ENCODE measurements around the gene COL2A1. TPM values are rescaled to one million over a fixed set of nuclear protein-coding genes. Genes with fewer than 3 reads are reported as not detected.

The COL2A1 gene
- total RNA-seq, 3 donors from 2014 or later (not counting 1 experiment from before 2014, with no cell fraction given): not detected

- Mint-ChIP-seq H3K4me3 (no peak overlapping the region), H3K36me3 (no peaks in the 10 kb centered on the region), H3K4me1 (no peaks in the 10 kb centered on the region), H3K27me3 (ENCODE audit: low read depth in 2 of 2) (peaks cover 19 to 39% of the 10 kb centered on the region in 2 donors), H3K9me3 (no peaks in the 10 kb centered on the region), H3K27ac (no peak overlapping the region)
- no peak for TF ChIP-seq CTCF (IDR thresholded peaks at IDR 0.05)
- DNase-seq (no peak), ATAC-seq (no peak)
- intact Hi-C loops (cut with micrococcal nuclease): no loop called here
- 77% methylated on average over 3 of the region's 3 CpGs for WGBS (ENCODE audit: insufficient coverage)
- no peaks in the 10 kb centered on the region for H3K36me3 ChIP-seq (ENCODE audit: control insufficient read depth, insufficient read depth, low read length)
- peaks cover 3% of the 10 kb centered on the region for H3K27me3 ChIP-seq (ENCODE audit: control insufficient read depth, insufficient read depth, low read length)
- H3K4me3 ChIP-seq (ENCODE audit: low read length): no peak overlapping the region
- no peaks in the 10 kb centered on the region for H3K4me1 ChIP-seq (ENCODE audit: control insufficient read depth, insufficient read depth, low read length)
- no peaks in the 10 kb centered on the region for H3K9me3 ChIP-seq (ENCODE audit: control insufficient read depth, insufficient read depth, low read length)
- no peak overlapping the region for H3K27ac ChIP-seq (ENCODE audit: low read length)
These were observed 76.9 kb downstream of the COL2A1 start for GRCh38 chr12:47927346-47927745.

Other genes starting within 250 kb of the COL2A1 start
- gene RAPGEF3, start 245.6 kb downstream of the COL2A1 start, total RNA-seq: under 1 TPM; 0.23 to 0.73 (median 0.49) TPM
- gene SLC48A1, start 231.2 kb downstream of the COL2A1 start, total RNA-seq: 1 to 10 TPM; 2.0 to 4.4 (median 3.4) TPM
- 100 to 1,000 TPM; 141 to 235 (median 147) TPM for gene HDAC7, start 184.6 kb downstream of the COL2A1 start, total RNA-seq
- 1 to 10 TPM; 1.1 to 2.5 (median 1.6) TPM for gene VDR, start 99.5 kb downstream of the COL2A1 start, total RNA-seq
- 10 to 100 TPM; 19.1 to 26.2 (median 22.5) TPM for gene TMEM106C, start 40.9 kb downstream of the COL2A1 start, total RNA-seq
- gene SENP1, start 101.6 kb upstream of the COL2A1 start, total RNA-seq: 10 to 100 TPM; 35.6 to 39.6 (median 36.8) TPM
- 10 to 100 TPM in 1 of 3 donors, 1 to 10 TPM in 2; 6.2 to 13.5 (median 6.4) TPM for gene PFKM, start 114.9 kb upstream of the COL2A1 start, total RNA-seq
- gene ASB8, start 153.0 kb upstream of the COL2A1 start, total RNA-seq: 10 to 100 TPM; 62.9 to 73.8 (median 71.3) TPM
- 1 to 10 TPM; 3.0 to 6.2 (median 4.2) TPM for gene CCDC184, start 179.2 kb upstream of the COL2A1 start, total RNA-seq
- gene OR10AD1, start 198.8 kb upstream of the COL2A1 start, total RNA-seq: not detected